ENCODE data around the gene STARD3NL. TPM values are rescaled to one million over a fixed set of nuclear protein-coding genes. Genes with fewer than 3 reads are reported as not detected.
"Not testable (repeated sequence)": the region's sequence is repeated elsewhere in the genome, so short reads cannot be mapped to it uniquely, and the experiment has no call there.

The STARD3NL gene
- total RNA-seq, 4 donors from 2014 or later, result 41.2 to 47.9 (median 43.6) TPM

DNA sequence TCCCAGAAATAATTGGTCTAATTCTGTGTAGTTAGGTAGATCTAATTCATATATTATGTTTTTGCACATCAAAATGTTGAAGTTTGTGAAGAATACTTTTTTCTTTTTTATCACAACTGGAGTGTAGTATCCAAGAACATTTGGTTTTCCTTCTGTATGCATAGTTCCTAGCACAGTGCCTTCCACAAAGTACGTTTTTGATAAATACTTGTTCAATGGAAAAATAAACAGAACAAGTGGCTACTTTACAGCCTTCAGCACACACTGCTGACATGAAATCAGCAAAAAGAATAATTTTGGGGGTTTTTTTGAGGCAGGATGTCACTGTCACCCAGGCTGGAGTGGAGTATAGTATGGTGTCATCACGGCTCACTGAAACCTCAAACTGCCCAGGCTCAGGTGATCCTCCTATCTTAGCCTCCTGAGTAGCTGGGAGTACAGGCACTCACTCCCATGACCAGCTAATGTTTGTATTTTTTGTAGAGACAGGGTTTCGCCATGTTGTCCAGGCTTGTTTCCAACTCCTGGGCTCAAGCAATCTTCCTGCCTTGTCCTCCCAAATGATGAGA is 67.4 kb downstream of the STARD3NL start:
- DNase-seq (ENCODE audit: low spot score), result no peak
- TF ChIP-seq, protein P1, sequence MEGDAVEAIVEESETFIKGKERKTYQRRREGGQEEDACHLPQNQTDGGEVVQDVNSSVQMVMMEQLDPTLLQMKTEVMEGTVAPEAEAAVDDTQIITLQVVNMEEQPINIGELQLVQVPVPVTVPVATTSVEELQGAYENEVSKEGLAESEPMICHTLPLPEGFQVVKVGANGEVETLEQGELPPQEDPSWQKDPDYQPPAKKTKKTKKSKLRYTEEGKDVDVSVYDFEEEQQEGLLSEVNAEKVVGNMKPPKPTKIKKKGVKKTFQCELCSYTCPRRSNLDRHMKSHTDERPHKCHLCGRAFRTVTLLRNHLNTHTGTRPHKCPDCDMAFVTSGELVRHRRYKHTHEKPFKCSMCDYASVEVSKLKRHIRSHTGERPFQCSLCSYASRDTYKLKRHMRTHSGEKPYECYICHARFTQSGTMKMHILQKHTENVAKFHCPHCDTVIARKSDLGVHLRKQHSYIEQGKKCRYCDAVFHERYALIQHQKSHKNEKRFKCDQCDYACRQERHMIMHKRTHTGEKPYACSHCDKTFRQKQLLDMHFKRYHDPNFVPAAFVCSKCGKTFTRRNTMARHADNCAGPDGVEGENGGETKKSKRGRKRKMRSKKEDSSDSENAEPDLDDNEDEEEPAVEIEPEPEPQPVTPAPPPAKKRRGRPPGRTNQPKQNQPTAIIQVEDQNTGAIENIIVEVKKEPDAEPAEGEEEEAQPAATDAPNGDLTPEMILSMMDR (IDR thresholded peaks at IDR 0.05), result no peak
- ATAC-seq (ENCODE audit: low FRiP score), result no peak

DNA sequence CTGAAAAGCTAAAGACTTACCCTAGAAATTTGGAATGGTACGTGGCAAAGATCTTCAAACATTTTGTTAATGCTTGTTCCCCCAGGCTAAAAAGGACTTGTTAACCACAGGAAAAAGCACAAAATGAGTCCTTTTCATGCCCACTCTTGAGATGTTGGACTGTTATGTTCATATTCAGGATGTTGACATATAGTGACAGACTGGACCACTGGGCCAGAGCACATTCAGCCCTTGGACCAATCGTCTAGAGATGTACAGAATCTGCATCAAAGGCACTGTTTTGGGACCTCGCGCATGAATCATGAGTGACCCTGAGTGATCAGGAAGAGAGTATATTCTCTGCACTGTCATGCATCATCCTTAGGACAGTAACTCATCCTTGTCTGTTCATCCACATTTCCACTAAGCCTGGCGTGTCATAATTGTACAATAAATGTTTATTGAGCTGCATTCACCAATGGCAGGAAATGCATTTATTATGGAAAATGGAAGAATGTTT is 70.1 kb downstream of the STARD3NL start:
- no peak for ATAC-seq (ENCODE audit: low FRiP score)

DNA sequence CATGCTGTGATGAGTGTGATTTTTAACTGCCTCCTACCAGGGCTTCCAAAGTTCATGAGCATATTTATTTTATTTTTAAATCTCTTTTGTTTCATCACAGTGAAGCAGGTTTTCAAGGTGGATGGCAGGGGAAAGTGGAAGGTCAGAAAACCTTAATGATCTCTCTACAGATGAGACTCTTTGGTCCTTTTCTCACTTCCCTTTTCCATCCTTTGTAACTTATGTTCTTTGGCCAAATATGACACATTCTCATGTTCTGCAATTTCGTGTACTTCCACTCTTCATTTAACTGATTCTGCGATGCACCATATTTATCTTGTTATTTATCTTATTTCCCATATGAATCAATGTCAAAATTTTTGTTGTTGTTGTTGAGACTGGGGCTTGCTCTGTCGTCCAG is 71.8 kb downstream of the STARD3NL start:
- DNase-seq (ENCODE audit: low spot score), result not testable (repeated sequence)

More for the DNA sequence above, 70.1 kb downstream of the STARD3NL start:
- DNase-seq (ENCODE audit: low spot score), result no peak
- TF ChIP-seq, protein P1 (IDR thresholded peaks at IDR 0.05), result no peak

DNA sequence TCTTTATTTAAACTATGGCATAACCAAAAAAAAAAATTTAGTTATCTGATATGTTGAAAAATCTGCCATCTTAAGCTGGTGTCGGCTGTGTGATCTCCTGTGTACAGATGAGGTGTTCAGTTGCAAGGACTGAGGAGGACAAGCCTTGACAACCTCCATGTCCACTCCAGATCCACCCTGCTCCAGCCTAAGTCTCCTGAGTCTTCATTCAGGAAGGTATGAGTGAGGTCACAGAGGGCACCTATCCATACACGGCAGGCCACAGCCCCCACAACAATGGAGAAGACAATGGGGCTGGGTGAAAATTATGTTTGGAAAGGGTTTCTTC is 79.3 kb downstream of the STARD3NL start:
- ATAC-seq (ENCODE audit: low FRiP score) (no peak), DNase-seq (ENCODE audit: low spot score) (no peak)
- TF ChIP-seq, protein P1 (IDR thresholded peaks at IDR 0.05), result no peak

More for the DNA sequence above, 71.8 kb downstream of the STARD3NL start:
- not testable (repeated sequence) for ATAC-seq (ENCODE audit: low FRiP score)

DNA sequence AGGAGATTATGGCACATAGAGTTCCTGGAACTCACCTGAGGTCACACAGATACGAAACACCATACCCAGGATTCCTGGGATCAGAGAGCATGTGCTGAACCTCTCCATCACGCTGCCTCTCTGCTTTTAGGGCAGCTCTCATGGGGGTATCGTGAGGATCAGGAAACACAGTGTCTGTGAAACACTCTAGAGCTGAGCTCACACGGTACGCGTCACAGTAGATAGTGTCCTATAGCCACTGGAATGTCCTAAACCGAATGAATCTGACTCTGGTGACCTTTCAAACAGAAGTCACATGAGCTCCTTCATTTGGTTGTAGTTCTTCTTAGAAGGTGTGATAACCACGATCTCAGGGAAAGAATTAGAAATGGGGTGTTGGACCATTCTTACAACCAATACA is 81.1 kb downstream of the STARD3NL start:
- ATAC-seq (ENCODE audit: low FRiP score); DNase-seq (ENCODE audit: low spot score): not testable (repeated sequence)

DNA sequence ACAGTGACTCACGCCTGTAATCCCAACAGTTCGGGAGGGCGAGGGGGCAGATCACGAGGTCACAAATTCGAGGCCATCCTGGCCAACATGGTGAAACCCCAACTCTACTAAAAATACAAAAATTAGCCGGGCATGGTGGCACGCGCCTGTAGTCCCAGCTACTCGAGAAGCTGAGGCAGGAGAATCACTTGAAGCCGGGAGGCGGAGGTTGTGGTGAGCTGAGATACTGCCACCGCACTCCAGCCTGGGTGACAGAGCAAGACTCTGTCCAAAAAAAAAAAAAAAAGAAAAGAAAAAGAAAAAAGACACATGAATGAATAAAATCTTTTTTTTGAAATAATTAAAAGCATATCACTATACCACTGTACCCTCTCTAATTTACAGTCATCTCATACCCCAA is 83.6 kb downstream of the STARD3NL start:
- ATAC-seq (ENCODE audit: low FRiP score); DNase-seq (ENCODE audit: low spot score): not testable (repeated sequence)

DNA sequence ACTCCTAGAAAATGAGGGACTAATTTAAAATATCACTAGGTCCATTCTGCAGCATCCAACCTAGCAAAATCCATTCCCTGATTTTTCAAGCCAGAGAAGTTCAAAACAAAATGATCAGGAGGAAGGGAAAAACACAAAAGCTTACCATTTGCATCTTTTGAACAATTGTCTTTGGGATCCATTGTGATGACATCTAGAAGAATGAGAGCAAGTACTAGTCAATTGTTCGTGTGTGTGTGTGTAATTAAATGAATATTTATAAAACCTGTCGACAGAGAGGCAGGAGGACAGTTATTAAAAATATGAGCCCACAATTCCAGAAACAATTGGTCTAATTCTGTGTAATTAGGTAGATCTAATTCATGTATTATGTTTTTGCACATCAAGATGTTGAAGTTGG is 84.0 kb downstream of the STARD3NL start:
- not testable (repeated sequence) for DNase-seq (ENCODE audit: low spot score); ATAC-seq (ENCODE audit: low FRiP score)

DNA sequence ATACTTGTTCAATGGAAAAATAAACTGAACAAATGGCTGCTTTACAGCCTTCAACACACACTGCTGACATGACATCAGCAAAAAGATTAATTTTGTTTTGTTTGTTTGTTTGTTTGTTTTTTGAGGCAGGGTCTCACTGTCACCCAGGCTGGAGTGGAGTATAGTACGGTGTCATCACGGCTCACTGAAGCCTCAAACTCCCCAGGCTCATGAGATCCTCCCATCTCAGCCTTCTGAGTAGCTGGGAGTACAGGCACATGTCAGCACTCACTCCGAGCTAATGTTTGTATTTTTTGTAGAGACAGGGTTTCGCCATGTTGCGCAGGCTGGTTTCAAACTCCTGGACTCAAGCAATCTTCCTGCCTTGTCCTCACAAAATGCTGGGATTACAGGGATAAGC is 84.5 kb downstream of the STARD3NL start:
- DNase-seq (ENCODE audit: low spot score) (no peak), ATAC-seq (ENCODE audit: low FRiP score) (no peak)
- TF ChIP-seq, protein P1 (IDR thresholded peaks at IDR 0.05), result no peak

DNA sequence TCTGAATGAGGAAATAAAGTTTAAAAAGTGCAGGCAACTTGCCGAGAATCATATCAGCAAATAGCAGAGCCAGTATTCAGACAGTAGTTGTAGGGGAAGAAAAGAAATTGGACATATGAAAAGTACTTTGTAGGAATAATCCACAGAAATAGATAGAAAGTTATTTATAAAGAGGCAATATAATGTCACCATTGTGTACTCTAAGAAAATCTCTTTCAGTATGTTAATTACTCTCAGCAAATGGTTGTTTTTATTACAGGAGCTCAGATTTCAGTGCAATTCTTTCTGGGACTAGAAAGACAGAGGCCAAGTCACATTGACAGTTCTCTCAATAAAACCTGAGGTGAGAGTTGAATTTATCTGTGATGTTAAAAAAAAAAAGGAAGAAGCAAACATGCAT is 85.2 kb downstream of the STARD3NL start:
- DNase-seq (ENCODE audit: low spot score); ATAC-seq (ENCODE audit: low FRiP score): not testable (repeated sequence)

DNA sequence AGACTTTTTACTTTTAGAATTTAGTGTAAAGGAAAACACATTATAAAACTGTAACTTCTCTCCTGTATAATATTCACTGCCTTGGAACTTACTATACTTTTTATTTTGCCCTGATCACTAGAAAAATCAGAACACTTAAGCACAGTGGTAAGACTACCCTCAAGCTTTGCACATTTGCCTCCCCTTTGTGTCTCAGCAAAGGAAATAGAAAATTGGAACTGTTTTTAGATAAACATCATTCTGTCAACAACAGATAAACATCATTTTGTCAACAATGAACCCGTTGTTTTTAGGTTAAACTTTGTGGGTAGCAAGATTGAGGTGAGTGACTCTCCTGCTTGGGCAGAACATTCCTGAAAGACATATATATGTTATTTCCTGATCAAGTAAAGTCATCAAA is 86.6 kb downstream of the STARD3NL start:
- ATAC-seq (ENCODE audit: low FRiP score); DNase-seq (ENCODE audit: low spot score): not testable (repeated sequence)

DNA sequence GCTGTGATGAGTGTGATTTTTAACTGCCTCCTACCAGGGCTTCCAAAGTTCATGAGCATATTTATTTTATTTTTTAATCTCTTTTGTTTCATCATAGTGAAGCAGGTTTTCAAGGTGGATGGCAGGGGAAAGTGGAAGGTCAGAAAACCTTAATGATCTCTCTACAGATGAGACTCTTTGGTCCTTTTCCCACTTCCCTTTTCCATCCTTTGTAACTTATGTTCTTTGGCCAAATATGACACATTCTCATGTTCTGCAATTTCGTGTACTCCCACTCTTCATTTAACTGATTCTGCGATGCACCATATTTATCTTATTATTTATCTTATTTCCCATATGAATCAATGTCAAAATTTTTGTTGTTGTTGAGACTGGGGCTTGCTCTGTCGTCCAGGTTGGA is 87.9 kb downstream of the STARD3NL start:
- not testable (repeated sequence) for DNase-seq (ENCODE audit: low spot score); ATAC-seq (ENCODE audit: low FRiP score)

DNA sequence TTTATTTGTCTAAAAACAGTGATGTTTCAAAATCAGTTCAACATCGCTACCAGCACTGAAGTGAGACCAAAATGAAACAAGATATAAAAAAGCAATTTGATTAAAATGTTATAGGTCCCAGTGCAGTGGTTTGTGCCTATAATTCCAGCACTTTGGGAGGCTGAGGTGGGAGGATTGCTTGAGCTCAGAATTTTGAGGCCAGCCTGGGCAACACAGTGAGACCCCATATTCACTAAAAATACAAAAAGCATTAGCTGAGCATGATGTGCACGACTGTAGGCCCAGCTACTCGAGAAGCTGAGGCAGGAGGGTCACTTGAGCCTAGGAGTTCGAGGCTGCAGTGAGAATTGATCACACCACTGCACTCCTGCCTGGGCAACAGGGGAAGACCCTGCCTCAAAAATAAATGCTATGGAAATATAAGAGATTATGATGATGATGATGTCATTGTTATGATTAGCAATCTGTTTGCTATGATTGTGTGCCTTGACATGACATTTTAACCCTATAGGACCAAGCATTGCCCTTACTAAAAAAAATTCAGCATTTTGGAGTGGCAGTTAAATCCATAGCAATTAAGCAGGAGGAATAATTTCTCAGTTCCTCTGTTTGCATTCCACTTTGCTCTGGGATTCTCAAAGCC is 91.8 kb downstream of the STARD3NL start:
- ATAC-seq (ENCODE audit: low FRiP score); DNase-seq (ENCODE audit: low spot score): not testable (repeated sequence)

DNA sequence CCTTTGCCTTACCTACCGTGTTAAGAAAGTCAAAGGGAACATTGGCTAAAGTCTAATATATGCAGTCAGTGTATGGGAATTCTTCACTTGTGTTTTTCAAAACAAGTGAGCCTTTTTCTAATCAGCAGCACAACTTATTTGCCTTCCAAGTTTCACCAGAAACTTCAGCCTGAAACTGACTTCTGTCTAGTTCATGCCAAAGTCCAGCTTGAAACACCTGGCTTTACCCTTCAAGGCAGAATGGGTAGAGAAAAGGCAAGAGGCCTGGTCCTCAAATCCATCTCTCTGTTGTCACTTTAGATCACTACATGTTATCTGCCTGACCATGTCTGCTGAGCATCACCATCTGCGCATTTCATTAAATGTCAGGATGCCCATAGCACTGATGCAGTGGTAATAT is 92.4 kb downstream of the STARD3NL start:
- ATAC-seq (ENCODE audit: low FRiP score), result not testable (repeated sequence)

More for the DNA sequence above, 92.4 kb downstream of the STARD3NL start:
- not testable (repeated sequence) for DNase-seq (ENCODE audit: low spot score)
